WTC11 (cell line): ENCODE measurements around the gene ARHGAP23.

ENCODE experiments used
- CTCF ChIP-seq: fragments of 200-600 bp; IDR thresholded peaks from 2 replicates; pipeline ENCODE4 v1.8.0; 2022; ENCODE audit warnings: antibody characterized with exemption
- ELF4 ChIP-seq: sonication (generic); formaldehyde crosslinking; IDR thresholded peaks from 2 replicates; pipeline ENCODE4 v1.8.1; 2022; ENCODE audit warnings: low read depth, mild to moderate bottlenecking, moderate library complexity, missing genetic modification reagents
- ESRRA ChIP-seq: sonication (generic); formaldehyde crosslinking; IDR thresholded peaks from 2 replicates; pipeline ENCODE4 v1.8.1; 2022; ENCODE audit warnings: mild to moderate bottlenecking, missing genetic modification reagents, borderline replicate concordance
- ETV6 ChIP-seq: sonication (generic); formaldehyde crosslinking; IDR thresholded peaks from 2 replicates; pipeline ENCODE4 v1.8.1; 2022; ENCODE audit warnings: mild to moderate bottlenecking, missing genetic modification reagents
- IRF2 ChIP-seq: sonication (generic); formaldehyde crosslinking; IDR thresholded peaks from 2 replicates; pipeline ENCODE4 v1.8.0; 2022; ENCODE audit warnings: low read depth, missing genetic modification reagents, borderline replicate concordance
- KAT7 ChIP-seq: sonication (generic); formaldehyde crosslinking; IDR thresholded peaks from 2 replicates; pipeline ENCODE4 v1.8.1; 2023; ENCODE audit warnings: missing genetic modification reagents, mild to moderate bottlenecking, borderline replicate concordance
- MXD4 ChIP-seq: fragments of 250-450 bp; sonication (Bioruptor Pico); IDR thresholded peaks from 2 replicates; pipeline ENCODE4 v1.8.0; 2021; ENCODE audit warnings: mild to moderate bottlenecking, moderate library complexity, borderline replicate concordance
- SMAD3 ChIP-seq: sonication (generic); formaldehyde crosslinking; IDR thresholded peaks from 2 replicates; pipeline ENCODE4 v1.8.0; 2022; ENCODE audit warnings: missing genetic modification reagents, mild to moderate bottlenecking, borderline replicate concordance
- TEAD4 ChIP-seq: sonication (generic); formaldehyde crosslinking; IDR thresholded peaks from 2 replicates; pipeline ENCODE4 v1.8.0; 2022; ENCODE audit warnings: mild to moderate bottlenecking, missing genetic modification reagents
- ZBTB21 ChIP-seq: sonication (generic); formaldehyde crosslinking; IDR thresholded peaks from 2 replicates; pipeline ENCODE4 v1.8.1; 2023; ENCODE audit warnings: mild to moderate bottlenecking, missing genetic modification reagents, borderline replicate concordance
- ZNF232 ChIP-seq: sonication (generic); formaldehyde crosslinking; IDR thresholded peaks from 2 replicates; pipeline ENCODE4 v1.8.0; 2022; ENCODE audit warnings: mild to moderate bottlenecking, missing genetic modification reagents
- ZNF671 ChIP-seq: fragments of 250-450 bp; sonication (Bioruptor Pico); IDR thresholded peaks from 2 replicates; pipeline ENCODE4 v1.8.0; 2021; ENCODE audit warnings: mild to moderate bottlenecking

- TF ChIP-seq ETV6 (CRISPR knock-in tag) (no peak), ZNF671 (CRISPR knock-in tag) (no peak), CTCF (no peak), MXD4 (CRISPR knock-in tag) (no peak), IRF2 (CRISPR knock-in tag) (no peak), KAT7 (CRISPR knock-in tag) (no peak), SMAD3 (no peak), ESRRA (CRISPR knock-in tag) (no peak), ZBTB21 (no peak), ZNF232 (CRISPR knock-in tag) (no peak), TEAD4 (no peak), ELF4 (no peak)
Measured at GRCh38 chr17:38485146-38485468, 56.8 kb downstream of the ARHGAP23 start.
